HEK293T (cell line): ENCODE results near the gene TMC8.

ENCODE experiments used
- BHLHE40 ChIP-seq: fragments of 450-650 bp; IDR thresholded peaks from 2 replicates; pipeline ENCODE4 v1.6.1; 2016; ENCODE audit warnings: mild to moderate bottlenecking, moderate library complexity, borderline replicate concordance
- ELF4 ChIP-seq: fragments of 450-650 bp; IDR thresholded peaks from 2 replicates; pipeline ENCODE4 v1.6.1; 2017; ENCODE audit warnings: antibody characterized with exemption
- FOXM1 ChIP-seq: fragments of 450-650 bp; IDR thresholded peaks from 2 replicates; pipeline ENCODE4 v1.6.1; 2017; ENCODE audit warnings: mild to moderate bottlenecking, borderline replicate concordance
- SUZ12 ChIP-seq: fragments of 450-650 bp; IDR thresholded peaks from 2 replicates; pipeline ENCODE4 v1.6.1; 2016; ENCODE audit warnings: mild to moderate bottlenecking

DNA sequence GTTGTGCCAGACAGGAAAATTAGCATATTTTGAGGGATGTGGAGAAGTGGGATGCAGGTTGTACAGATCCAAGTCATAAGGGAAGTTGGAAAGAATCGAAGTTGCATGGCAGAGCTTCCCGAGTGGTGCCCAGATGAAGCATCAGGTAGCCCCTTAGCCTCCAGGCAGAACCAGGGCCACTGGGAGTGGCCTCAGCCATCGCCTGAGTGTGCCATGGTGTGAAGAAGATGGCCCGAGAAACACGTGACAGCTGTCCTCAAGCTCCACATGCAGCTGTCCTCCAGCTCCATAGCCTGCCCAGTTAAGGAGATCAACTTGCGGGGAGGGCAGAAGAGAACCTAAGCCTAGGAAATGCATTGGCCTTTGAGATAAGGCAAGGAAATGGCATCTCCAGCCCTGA, 35.5 kb upstream of the TMC8 start:
- TF ChIP-seq SUZ12 (no peak), FOXM1 (no peak), ELF4 (no peak), BHLHE40 (no peak)
